GM19023 (cell line): ENCODE measurements around the gene HIBCH.
A peak's percentile ranks its signal among the peaks of the same experiment; 100 is the strongest.
"Not testable (repeated sequence)": the region's sequence is repeated elsewhere in the genome, so short reads cannot be mapped to it uniquely, and the experiment has no call there.

Experiments
- ATAC-seq: cut with Tn5 transposase; IDR thresholded peaks from one replicate; pipeline ENCODE4 v1.9.1; 2021; ENCODE audit warnings: mild to moderate bottlenecking, moderate library complexity; ENCODE audit not compliant: unreplicated experiment

Gene HIBCH, protein sequence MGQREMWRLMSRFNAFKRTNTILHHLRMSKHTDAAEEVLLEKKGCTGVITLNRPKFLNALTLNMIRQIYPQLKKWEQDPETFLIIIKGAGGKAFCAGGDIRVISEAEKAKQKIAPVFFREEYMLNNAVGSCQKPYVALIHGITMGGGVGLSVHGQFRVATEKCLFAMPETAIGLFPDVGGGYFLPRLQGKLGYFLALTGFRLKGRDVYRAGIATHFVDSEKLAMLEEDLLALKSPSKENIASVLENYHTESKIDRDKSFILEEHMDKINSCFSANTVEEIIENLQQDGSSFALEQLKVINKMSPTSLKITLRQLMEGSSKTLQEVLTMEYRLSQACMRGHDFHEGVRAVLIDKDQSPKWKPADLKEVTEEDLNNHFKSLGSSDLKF

DNA sequence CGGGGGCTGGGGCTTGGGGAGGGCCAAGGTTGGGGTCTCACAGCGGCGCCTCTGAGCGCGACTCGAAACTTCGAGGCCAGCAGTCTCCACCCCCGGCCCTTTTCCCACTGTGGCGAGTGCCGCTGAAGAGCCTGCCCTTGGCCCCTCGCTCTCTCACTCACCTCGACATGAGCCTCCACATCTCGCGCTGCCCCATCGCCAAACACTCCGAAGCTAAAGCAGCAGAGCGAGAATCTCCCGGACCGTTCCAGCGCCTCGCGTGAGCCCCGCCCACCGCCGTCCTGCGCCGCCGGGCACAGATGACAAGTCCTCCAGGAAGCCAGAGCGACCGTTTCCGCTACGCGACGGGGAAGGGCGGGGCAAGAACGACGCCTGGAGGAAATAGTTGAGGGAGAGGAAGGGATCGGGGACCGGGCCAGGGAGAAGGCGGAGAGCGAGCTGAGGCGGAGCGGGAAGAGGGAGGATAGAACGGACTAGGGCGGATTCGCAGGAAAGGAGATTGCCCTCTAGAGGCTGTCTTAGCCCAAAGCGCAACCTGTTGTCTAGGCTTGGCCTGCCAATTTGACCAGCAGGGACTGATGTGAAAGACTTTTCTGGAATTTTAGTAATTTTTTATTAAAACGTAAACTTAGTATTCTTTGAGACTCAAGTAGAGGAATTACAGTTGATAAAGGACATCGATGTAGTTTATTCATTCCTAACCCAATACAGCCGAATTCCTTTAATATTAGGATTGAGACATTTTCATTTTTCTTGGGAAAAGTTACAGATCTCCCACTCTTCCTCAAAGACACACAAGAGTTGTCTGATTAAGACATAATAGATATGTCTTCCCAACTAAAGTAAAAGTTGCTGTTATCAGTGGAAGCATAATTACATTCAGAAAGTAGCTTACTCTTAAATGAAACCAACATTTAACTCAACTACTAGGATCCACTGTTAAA, at the start of gene HIBCH:
TSS of gene HIBCH (minus strand) at position 272 of the 944 bp plus-strand sequence. CDS start at position 196, 76 bp downstream.
- ATAC-seq: peak; percentile 95

DNA sequence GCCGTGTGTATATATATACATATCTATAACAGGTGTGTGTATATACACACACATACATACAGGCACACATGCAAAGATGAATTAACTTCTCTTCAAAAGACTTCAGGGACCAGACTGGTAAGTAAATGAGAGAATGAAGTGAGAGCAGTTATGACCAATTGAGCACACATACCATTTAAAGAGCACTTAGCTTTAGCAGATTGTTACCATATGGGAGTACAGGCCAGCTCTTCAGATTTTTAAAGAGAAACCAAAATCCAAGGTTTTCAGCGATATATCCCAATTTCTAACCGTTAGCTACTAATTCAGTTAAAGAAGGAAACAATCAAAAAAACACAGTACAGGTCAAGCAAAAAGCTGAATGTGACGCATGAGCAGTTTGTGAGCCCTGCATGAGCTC, 47.5 kb upstream of the HIBCH start:
- ATAC-seq: no peak

DNA sequence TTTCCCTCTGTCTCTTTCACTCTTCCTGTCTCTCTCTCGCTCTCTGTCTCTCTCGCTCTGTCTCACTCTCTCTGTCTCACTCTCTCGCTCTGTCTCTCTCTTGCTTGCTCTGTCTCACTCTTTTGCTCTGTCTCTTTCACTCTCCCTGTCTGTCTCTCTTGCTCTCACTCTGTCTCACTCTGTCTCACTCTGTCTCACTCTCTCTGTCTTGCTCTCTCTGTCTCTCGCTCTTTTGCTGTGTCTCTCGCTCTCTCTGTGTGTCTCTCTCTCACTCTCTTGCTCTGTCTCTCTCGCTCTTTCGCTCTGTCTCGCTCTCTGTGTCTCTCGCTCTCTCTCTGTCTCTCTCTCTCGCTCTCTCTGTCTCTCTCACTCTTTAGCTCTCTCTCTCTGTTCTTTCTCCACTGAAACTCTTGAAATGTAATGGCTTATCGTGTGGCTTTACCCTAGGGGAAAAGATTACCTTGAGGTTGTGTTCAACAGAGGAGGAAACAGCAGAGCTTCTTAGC, 46.7 kb upstream of the HIBCH start:
- no peak for ATAC-seq

DNA sequence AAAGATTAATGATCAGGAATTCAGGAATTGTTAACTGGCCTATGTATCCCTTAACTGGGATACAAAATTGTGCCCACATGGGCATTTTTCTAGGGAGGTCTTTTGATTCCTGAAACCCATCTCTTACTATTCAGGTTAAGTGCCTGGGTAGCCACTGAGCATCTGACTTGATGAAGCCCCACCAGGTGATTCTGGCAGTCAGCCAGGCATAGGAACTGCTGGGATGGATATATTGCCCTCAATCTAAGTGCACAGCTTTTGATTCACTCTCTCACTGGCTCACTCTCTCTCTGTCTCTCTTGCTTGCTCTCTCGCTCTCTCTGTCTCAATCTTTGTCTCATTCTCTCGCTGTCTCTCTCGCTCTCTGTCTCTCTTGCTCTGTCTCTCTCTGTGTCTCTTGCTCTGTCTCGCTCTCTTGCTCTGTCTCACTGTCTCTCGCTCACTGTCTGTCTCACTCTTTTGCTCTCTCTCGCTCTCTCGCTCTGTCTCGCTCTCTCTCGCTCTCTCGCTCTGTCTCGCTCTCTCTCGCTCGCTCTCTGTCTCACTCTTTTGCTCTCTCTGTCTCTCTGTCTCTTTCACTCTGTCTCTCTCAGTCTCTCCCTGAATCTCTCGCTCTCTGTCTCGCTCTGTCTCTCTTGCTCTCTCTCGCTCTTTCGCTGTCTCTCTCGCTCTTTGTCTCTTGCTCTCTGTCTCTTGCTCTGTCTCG, 46.0 kb upstream of the HIBCH start:
- no peak for ATAC-seq

DNA sequence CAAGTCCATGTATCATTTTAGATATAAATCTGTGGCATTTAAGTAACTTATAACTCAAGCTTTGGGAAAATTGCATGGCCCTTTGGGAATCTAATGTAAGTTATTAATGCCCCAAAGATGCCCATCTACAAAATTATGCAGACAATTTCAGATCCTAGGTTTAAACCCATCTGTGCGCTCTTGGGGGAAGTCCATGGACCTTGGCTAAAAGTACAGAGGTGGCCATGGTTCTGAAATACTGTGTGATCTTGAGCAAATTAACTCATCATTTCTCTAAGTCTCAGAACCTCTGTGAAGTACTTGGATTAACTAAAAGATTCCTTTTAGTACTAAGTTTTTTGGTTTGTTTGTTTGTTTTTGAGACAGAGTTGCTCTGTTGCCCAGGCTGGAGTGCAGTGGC, 43.3 kb upstream of the HIBCH start:
- no peak for ATAC-seq

DNA sequence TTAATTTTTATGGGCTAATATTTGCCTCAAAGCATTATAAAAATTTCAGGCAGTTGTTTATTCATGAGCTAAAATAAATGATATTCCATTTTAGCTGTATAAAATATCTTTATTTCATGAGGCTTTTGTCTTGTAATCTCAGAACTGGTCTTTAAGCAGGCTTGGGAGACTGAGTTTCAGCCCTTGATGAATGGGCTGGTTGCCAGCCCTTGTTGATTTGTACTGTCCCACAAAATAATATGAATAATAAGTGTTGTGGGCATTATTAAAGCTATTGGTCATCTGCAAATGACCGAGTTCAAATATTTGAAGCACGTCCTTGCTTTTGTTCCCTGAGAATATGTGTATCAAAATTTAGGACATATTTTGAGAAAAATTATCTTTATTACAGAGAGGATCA, 41.9 kb upstream of the HIBCH start:
- no peak for ATAC-seq

DNA sequence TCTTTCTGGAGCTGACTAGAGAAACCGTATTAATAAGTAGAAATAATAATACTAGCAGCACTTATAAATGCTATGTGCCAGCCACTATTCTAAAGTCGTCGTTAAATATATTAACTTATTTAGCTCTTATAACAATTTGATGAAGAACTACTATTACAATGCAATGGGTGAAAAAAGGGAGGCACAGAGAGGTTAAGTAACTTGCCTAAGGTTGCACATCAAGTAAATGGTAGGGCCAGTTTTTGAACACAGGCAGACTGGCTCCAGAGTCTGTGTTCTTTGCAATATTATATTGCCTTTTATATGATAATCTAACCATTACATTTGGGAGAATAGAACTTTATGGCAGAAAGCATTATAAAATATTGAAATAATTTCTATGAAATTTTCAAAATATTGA, 41.3 kb upstream of the HIBCH start:
- no peak for ATAC-seq

DNA sequence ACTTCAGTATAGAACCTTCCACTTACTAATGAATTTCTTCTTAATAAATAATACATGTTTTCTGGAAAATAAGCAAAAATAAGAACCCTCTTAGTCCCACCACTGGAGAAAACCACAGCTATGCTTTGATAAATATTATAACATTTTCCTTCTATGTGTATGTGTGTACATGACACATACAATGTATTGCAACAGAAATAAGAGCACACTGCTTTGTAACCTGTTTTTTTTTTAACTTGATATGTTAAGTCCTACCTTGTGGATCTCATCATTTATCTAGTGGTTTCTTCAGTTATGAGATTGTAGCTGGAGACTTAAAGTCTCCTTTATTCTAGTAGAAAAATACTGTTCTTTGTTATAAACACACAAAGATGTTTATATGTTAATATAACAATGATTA, 40.9 kb upstream of the HIBCH start:
- ATAC-seq: no peak

DNA sequence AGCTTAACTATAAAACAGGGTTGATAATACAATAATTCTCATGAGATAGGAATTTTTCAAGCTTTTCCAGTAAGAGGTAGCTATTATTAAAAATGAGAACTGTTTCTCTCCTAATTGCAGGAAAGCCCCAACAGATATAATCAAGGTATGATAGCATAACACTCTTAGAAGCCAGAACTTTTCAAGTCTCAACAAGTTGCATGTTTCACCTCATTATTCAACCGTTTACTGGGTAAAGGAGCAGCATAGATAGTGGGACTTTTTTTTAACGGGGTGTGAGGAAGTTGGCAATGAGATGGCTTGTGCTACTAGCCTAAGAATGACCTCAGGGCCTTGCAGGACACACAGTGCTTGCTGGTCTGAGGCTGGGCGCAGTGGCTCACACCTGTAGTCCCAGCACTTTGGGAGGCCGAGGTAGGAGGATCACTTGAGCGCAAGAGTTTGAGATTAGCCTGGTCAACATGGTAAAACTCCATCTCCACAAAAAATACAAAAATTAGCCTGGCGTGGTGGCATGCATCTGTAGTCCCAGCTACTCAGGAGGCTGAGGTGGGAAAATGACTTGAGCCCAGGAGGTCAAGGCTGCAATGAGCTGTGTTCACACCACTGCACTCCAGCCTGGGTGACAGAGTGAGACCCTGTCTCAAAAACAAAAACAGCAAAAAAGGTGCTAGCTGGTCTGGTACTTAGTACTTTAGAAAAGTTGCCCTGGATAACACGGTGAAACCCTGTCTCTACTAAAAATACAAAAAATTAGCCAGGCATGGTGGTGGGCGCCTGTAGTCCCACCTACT, 39.2 kb upstream of the HIBCH start:
- not testable (repeated sequence) for ATAC-seq

DNA sequence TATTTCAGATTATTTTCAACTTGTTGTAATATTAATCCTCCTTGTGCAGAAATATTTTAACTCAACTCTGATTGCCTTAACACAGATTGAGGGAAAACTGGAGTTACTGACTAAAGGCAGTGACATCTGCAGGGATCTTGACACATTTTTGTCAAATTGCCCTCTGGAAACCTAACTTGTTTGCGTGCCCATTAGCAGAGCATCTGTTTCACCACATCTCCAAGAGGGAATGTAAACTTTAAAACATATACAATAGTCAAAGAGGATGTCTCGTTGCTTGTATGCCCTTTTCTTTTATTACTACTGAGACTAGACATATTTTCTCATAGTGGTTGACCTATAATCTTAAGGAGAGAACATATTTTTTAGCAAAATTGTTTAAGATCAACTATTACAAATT, 38.0 kb upstream of the HIBCH start:
- ATAC-seq: no peak

DNA sequence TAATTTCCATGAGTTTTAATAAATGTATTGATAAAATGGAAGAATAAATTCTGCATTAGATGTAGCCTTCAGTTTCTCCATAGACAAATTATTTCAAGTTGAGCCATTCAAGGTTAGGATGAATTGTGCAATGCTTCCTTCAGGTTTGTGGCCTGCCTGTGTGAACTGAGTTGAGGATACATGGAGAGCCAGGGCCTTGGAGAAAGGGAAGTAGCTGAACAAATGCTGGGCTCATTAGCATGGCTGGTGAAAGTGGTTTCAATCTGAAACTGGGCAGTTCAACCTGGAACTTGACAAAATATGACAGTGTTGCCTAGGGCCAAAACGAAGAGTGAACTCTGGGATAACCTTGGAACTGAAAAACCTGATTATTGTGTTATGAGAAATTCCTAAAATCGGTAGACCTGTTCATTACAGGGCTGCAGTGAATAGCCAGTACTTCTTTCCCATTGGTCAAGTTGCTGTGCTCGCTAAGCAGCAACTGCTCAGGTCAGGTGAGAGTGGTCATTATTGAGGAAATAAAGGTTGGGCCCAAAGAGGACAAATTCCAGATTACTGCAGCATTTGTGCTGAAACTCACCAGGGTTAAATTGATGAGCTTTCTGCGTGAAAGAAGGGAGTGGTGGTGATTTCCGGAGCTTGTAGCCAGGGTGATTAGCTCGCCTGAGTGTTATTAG, 36.5 kb upstream of the HIBCH start:
- no peak for ATAC-seq

DNA sequence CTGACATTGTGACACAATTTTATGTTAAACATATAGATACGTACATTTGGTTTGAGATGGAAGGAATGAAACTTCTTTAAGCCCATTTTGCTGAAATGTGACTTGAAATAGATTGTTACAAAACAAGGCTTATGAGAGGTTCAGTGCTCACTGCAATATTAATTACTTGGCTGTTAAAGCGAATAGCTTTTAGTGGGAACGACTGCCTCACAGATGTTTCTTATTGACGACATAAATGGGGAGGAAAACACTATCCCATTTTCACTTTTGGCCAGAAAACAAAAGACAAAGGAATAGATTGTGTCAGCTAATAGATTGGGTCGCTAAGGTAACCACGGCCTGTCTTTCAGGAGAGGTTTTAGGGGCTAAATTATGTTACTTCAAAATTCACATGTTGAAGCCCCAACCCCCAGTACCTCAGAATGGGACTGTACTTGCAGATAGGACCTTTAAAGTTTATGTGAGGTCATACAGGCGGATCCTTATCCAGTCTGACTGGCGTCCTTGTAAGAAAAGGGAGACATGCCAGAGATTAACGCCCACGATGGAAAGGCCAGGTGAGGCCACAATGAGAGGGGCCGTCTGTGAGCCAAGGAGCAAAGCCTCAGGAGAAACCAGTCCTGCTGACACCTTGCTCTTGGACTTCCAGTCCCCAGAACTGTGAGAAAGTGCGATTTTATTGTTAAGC, 34.5 kb upstream of the HIBCH start:
- ATAC-seq: no peak

DNA sequence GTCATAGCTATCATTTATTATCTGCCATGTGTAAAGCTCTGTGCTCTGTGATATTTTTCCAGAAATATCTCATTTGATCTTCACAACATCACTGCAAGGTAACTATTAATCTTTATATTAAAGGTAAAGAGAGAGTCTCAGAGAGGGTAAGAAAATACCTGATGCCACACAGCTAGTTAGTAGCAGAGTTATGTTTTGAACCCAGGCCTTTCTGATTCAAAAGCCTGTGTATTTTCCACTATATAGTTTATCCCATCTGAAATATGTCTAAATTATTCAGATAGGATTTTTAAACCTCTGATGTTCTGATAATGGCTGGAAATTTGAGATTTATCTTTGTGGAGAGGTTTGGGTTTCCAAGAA, 33.9 kb upstream of the HIBCH start:
- ATAC-seq: no peak

DNA sequence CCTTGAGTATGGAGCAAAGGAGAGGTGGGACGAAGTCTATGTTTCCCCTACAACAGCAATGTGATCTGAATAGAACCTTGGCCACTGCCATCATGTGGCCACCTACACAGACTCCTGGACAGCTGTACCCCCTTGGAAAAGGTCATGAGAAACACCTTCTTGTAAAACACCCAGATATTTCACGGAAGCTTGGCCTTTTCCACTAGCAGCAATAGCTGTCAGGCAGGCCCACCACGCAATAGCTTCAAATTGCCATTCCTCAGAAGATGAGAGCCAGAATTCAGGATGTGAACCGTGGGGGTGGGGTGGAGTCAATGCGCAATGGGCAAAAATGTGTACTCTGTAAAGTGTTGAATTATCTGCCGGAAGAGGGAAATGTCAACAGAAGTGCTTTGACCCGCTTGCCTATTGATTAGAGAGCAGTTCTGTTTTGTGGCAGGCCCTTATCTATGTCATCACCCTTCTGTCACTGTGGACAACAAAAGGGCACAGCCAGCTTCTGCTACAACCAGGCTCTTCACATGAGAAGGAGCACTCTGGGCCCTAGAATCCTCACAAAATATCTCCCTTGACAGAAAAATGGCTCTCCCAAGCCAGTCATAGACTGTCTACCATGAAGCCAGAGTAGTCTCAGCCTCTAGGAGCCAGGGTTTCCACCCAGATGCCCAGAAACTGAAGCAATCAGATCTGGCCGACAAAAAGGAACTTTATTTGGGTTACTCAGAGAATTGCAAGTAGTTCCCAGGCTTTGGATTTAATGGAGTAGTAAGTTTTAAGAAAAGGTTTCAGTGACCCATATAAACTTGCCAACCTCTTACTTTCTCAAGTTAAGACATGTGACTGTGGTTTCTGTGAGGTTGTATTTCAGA, 33.3 kb upstream of the HIBCH start:
- ATAC-seq: no peak

DNA sequence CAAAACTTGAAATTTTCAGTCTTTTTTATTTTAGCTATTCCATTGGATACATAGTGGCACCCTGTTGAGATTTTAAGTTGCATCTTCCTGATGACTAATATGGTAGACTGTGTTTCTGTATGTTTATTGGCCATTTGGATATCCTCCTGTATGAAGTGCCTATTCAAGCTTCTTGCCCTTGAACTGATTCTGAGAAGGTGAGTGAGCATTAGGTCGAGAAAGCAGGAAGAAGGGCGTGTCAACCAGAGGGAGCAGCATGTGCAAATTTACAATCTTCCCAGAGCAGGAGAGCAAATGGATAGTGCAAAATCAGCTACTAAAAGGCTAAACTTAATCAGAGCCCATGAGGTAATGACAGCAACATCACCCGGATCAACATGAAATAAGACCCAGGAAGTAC, 32.3 kb upstream of the HIBCH start:
- no peak for ATAC-seq

DNA sequence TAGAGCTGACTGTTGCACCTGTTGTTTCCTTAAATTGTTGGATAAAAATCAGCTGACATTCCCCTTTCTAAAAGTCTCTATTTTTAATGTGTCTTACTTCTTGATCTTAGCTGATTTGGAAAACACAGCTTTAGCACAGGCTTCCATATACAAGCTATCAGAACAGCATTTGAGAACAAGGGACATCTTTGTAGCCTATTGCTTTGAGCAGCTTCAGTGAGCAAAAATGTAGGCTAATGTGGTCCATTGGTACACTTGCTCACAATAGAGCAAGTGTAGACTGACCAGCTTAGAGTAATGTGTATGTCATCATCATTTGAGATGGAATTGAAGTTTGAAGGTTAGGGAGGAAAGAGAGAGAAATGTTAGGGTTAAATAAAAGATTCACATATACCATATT, 30.7 kb upstream of the HIBCH start:
- no peak for ATAC-seq

DNA sequence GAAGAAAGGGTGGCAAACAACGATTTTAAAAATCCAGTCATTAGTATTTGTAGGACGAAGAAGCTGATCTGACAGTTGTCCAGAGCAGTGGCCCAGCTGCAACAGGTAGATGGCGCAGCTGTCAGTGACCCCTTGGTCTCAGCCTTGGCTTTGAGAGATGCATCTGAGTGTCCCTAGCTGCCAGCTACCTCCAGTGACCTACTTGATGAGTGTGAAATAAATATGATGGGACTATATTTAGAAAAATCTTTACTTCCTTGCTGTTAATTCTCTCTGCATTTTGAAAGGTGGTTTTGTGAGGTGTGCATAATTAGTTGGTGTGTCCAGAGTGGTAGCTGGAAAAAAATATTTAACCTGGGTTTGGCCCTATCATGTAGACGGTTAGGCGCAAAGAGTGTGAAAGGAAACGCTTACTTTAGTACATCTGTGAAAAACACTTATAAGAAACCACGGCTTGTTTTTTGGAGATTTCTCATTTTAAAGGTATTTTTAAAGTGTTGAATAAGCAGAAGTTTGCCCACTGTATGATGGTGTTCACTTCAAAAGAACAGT, 24.7 kb upstream of the HIBCH start:
- ATAC-seq: peak; percentile 68
